PFSK-1 (cell line): Measurements from ENCODE around the gene CCNB2.

ENCODE experiments used
- FOXP2 ChIP-seq: optimal IDR thresholded peaks from 2 replicates; pipeline ENCODE3; 2011; ENCODE audit warnings: borderline replicate concordance, control low read depth, inconsistent platforms; ENCODE audit not compliant: insufficient read depth; ENCODE audit errors: extremely low read length, extremely low read depth
- SIN3A ChIP-seq: IDR thresholded peaks from 2 replicates; pipeline ENCODE4 v1.6.1; 2012; ENCODE audit warnings: mild to moderate bottlenecking, low read length, moderate library complexity, borderline replicate concordance; ENCODE audit not compliant: insufficient read depth
- TAF1 ChIP-seq: IDR thresholded peaks from 2 replicates; pipeline ENCODE4 v1.6.1; 2012; ENCODE audit warnings: low read length, control low read depth, borderline replicate concordance; ENCODE audit not compliant: insufficient read depth

- no peak for TF ChIP-seq FOXP2
- no peak for TF ChIP-seq SIN3A
- TF ChIP-seq TAF1 = no peak
These were observed 29.0 kb downstream of the CCNB2 start for GRCh38 chr15:59133929-59134427.
